CD4-positive, alpha-beta T cell (primary cell): Measurements from ENCODE around the gene CDC42BPA. TPM values are rescaled to one million over a fixed set of nuclear protein-coding genes. Genes with fewer than 3 reads are reported as not detected.

Experiments used
- ATAC-seq: fragments of 200-7000 bp; cut with Tn5 transposase; one replicate; pipeline ENCODE4 v1.10.0; 2022; ENCODE audit warnings: mild to moderate bottlenecking; ENCODE audit not compliant: poor library complexity
- CTCF ChIA-PET: fragments of 350-600 bp; sonication (Branson Sonifier 250); formaldehyde crosslinking; loops from one replicate; lab custom pipeline; 2021; ENCODE audit warnings: antibody characterized with exemption, inconsistent platforms; lab: Charles Lee
- POLR2A ChIA-PET: fragments of 350-600 bp; sonication (Branson Sonifier 250); formaldehyde crosslinking; loops from one replicate; lab custom pipeline; 2021; ENCODE audit warnings: antibody characterized with exemption, inconsistent platforms; lab: Charles Lee
- DNase-seq, 14 experiments: peaks; one replicate each; pipeline ENCODE4 v3.0.0-alpha.2; 2013 to 2020; ENCODE audit warnings: mixed read lengths in 2 of 14
- H3K27ac ChIP-seq, 2 donors: one replicate each; pipeline versions ENCODE4 v1.5.1 to v1.7.0; 2013; ENCODE audit warnings: low read length in 2 of 2, low read depth in 1 of 2, mild to moderate bottlenecking in 1 of 2
- H3K27me3 ChIP-seq, 2 experiments: 1 replicate in 1 of 2; 2 replicates in 1 of 2; pipeline versions ENCODE4 v1.6.1 to v1.7.0; 2013; ENCODE audit warnings: low read length in 2 of 2, control low read depth in 1 of 2, mild to moderate bottlenecking in 1 of 2, moderate library complexity in 1 of 2; ENCODE audit not compliant: insufficient read depth in 2 of 2, control insufficient read depth in 1 of 2
- H3K36me3 ChIP-seq: one replicate; pipeline ENCODE4 v1.6.1; 2013; ENCODE audit warnings: low read length, control low read depth; ENCODE audit not compliant: insufficient read depth
- H3K4me1 ChIP-seq: one replicate; pipeline ENCODE4 v1.6.1; 2013; ENCODE audit warnings: low read length, control low read depth; ENCODE audit not compliant: insufficient read depth
- H3K4me3 ChIP-seq: one replicate; pipeline ENCODE4 v1.5.1; 2013; ENCODE audit warnings: mild to moderate bottlenecking, low read length, moderate library complexity
- H3K9me3 ChIP-seq, 2 experiments: 1 replicate in 1 of 2; 2 replicates in 1 of 2; pipeline versions ENCODE4 v1.6.1 to v1.7.0; 2013; ENCODE audit warnings: low read length in 2 of 2, mild to moderate bottlenecking in 2 of 2, control low read depth in 1 of 2, moderate library complexity in 1 of 2; ENCODE audit not compliant: control insufficient read depth in 1 of 2, insufficient read depth in 1 of 2
- H3K27ac Mint-ChIP-seq: one replicate; pipeline ENCODE4 v1.8.0; 2020; ENCODE audit warnings: mixed read lengths
- H3K27me3 Mint-ChIP-seq: one replicate; pipeline ENCODE4 v1.8.0; 2021; ENCODE audit warnings: mixed read lengths
- H3K36me3 Mint-ChIP-seq: one replicate; pipeline ENCODE4 v1.8.0; 2021; ENCODE audit warnings: low read depth, mixed read lengths
- H3K4me1 Mint-ChIP-seq: one replicate; pipeline ENCODE4 v1.8.0; 2021; ENCODE audit warnings: low read depth, mixed read lengths
- H3K4me3 Mint-ChIP-seq: one replicate; pipeline ENCODE4 v1.8.0; 2020; ENCODE audit warnings: mild to moderate bottlenecking, mixed read lengths
- H3K9me3 Mint-ChIP-seq: one replicate; pipeline ENCODE4 v1.8.0; 2020; ENCODE audit warnings: mixed read lengths
- CTCF ChIP-seq: fragments of 200-600 bp; IDR thresholded peaks from one replicate; pipeline ENCODE4 v1.8.0; 2022; ENCODE audit warnings: antibody characterized with exemption, mild to moderate bottlenecking
- intact Hi-C, 2 experiments: fragments of 100-400 bp; cut with DNase I in 1 of 2; cut with micrococcal nuclease in 1 of 2; formaldehyde crosslinking; loops; one replicate each; pipeline versions ENCODE4 v1.15.1 to v1.9.0; 2023 to 2025; cut with DNase I, micrococcal nuclease
- total RNA-seq, 174 experiments: library from RNA in 2 of 174; stranded (reverse) in 2 of 174; gene quantifications; one replicate each; pipeline ENCODE4 v1.2.3 and lab custom pipeline; 2021 to 2026

CDC42BPA gene
- total RNA-seq, 2 experiments from 2014 or later, result 2.2 to 3.0 TPM

GRCh38 chr1:227335242-227336020 lies 17.1 kb upstream of the CDC42BPA start:
- no peaks in the 10 kb centered on the region for H3K36me3 Mint-ChIP-seq
- Histone ChIP-seq H3K4me3 (no peak overlapping the region), H3K27me3 (no peaks in the 10 kb centered on the region), H3K36me3 (no peaks in the 10 kb centered on the region), H3K9me3 (peaks cover 5 to 8% of the 10 kb centered on the region in 2 experiments), H3K4me1 (no peaks in the 10 kb centered on the region), H3K27ac (no peak overlapping the region)
- ATAC-seq, result no peak
- intact Hi-C loops, result no loop called here
- DNase-seq, result no peak
- ChIA-PET CTCF (interaction anchor here (0.7 kb wide), 1 partner anchor 84 kb away, joined by 3 read pairs; no protein-coding TSS in a partner anchor), POLR2A (no interaction called here)
- no peaks in the 10 kb centered on the region for H3K4me1 Mint-ChIP-seq
- no peak overlapping the region for H3K27ac Mint-ChIP-seq
- no peak for TF ChIP-seq CTCF
- H3K4me3 Mint-ChIP-seq, result no peak overlapping the region
- peaks cover 13% of the 10 kb centered on the region for H3K27me3 Mint-ChIP-seq
- peaks cover 3% of the 10 kb centered on the region for H3K9me3 Mint-ChIP-seq

- Histone ChIP-seq H3K36me3 (no peaks in the 10 kb centered on the region), H3K27ac (no peak overlapping the region), H3K27me3 (no peaks in the 10 kb centered on the region), H3K4me1 (no peaks in the 10 kb centered on the region), H3K9me3 (peaks cover 5 to 8% of the 10 kb centered on the region in 2 experiments), H3K4me3 (no peak overlapping the region)
- no peak overlapping the region for H3K4me3 Mint-ChIP-seq
- ATAC-seq (no peak), DNase-seq (no peak)
- ChIA-PET POLR2A (no interaction called here), CTCF (no interaction called here)
- peaks cover 13% of the 10 kb centered on the region for H3K27me3 Mint-ChIP-seq
- no peak overlapping the region for H3K27ac Mint-ChIP-seq
- peaks cover 3% of the 10 kb centered on the region for H3K9me3 Mint-ChIP-seq
- H3K36me3 Mint-ChIP-seq, result no peaks in the 10 kb centered on the region
- TF ChIP-seq CTCF, result no peak
- no peaks in the 10 kb centered on the region for H3K4me1 Mint-ChIP-seq
- intact Hi-C loops, result no loop called here
These were observed 15.1 kb upstream of the CDC42BPA start for GRCh38 chr1:227333423-227333822.

GRCh38 chr1:227330279-227331076 lies 12.2 kb upstream of the CDC42BPA start:
- Histone ChIP-seq H3K4me3 (no peak overlapping the region), H3K27ac (no peak overlapping the region), H3K4me1 (no peaks in the 10 kb centered on the region), H3K27me3 (no peaks in the 10 kb centered on the region), H3K9me3 (peaks cover 5 to 8% of the 10 kb centered on the region in 2 experiments), H3K36me3 (no peaks in the 10 kb centered on the region)
- peaks cover 21% of the 10 kb centered on the region for H3K27me3 Mint-ChIP-seq
- TF ChIP-seq CTCF, result no peak
- no peak overlapping the region for H3K4me3 Mint-ChIP-seq
- ATAC-seq (no peak), DNase-seq (no peak)
- H3K9me3 Mint-ChIP-seq, result peaks cover 3% of the 10 kb centered on the region
- CTCF ChIA-PET, result no interaction called here
- H3K4me1 Mint-ChIP-seq, result no peaks in the 10 kb centered on the region
- H3K36me3 Mint-ChIP-seq, result no peaks in the 10 kb centered on the region
- intact Hi-C loops, result no loop called here
- no peak overlapping the region for H3K27ac Mint-ChIP-seq
- POLR2A ChIA-PET, result no interaction called here
